Activated CD4-positive, alpha-beta T cell treated with anti-CD3 and anti-CD28 coated beads for 48 hours (primary cell): ENCODE results near the gene NKD2.
"Not testable (repeated sequence)": the region's sequence is repeated elsewhere in the genome, so short reads cannot be mapped to it uniquely, and the experiment has no call there.

ENCODE experiments used
- DNase-seq: peaks from one replicate; pipeline ENCODE4 v3.0.0-alpha.2; 2020

The NKD2 gene

DNA sequence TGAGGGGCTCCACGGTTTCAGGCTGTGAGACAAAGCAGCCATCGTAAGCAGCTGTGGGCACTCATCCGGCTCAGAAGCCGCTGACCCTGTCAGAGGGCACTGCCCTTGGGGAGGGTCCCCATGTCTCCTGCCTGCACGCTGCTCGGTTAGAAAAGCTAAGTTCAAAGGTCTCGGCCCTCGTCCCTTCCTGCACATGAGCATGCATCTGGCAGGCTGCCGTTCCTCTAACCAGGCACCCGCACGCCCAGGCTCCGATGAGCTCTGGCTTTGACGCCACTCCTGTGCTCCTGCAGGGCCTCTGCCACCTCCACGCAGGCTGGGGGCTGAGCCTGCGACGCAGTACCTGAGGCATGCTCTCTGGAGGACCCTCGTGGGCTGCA is 51.3 kb downstream of the NKD2 start:
- DNase-seq: no peak

- no peak for DNase-seq
These were observed 52.0 kb downstream of the NKD2 start for GRCh38 chr5:1060535-1060981.

DNA sequence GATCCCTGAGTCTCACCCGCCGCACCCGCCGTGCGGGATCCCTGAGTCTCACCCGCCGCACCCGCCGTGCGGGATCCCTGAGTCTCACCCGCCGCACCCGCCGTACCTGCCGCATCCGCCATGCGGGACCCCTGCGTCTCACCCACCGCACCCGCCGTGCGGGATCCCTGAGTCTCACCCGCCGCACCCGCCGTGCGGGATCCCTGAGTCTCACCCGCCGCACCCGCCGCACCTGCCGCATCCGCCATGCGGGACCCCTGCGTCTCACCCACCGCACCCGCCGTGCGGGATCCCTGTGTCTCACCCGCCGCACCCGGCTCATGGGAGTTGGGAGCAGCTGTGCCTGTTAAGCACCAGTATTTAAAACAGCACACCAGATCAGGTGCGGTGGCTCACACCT is 52.7 kb downstream of the NKD2 start:
- not testable (repeated sequence) for DNase-seq

GRCh38 chr5:1061916-1062315 is 53.3 kb downstream of the NKD2 start:
- no peak for DNase-seq

DNA sequence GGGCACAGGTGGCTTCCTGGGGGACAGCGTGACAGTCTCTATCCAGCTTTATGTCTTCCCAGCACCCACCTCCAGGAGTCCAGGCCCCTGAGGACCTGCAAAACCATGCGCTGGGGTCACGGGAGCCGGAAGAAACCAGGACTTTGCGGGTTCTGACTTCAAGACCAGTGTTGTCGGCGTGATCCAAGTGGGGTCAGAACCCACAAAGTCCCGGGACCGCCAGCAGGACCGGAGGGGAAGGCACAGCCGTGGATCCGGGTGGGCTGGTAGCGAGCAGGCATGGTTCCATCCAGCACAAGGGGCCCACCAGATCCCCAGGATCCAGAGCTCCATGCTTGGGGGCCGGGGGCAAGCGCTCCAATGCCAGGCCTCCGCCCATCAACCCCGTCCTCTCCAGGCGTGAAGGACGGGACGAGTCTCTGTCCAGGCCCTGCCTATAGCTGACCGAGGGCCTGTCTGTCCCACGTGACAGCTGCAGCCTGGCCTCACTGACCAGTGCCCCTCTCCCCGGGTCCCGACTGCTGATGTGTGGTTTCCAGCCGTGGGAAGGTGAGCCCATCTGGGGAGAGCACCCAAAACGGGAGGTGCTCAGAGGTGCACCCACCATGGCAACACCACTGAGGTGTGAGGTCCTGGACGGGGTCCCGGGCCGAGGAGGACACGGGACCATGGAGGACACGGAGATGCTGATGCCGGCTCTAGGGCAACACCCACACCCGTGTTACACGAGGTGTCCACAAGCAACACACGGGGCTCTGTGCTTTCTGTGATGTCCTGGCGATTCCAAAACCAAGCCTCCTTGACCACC is 54.4 kb downstream of the NKD2 start:
- no peak for DNase-seq

- no peak for DNase-seq
These were observed 55.2 kb downstream of the NKD2 start for GRCh38 chr5:1063661-1064382.

- no peak for DNase-seq
These were observed 56.0 kb downstream of the NKD2 start for GRCh38 chr5:1064383-1065142.

DNA sequence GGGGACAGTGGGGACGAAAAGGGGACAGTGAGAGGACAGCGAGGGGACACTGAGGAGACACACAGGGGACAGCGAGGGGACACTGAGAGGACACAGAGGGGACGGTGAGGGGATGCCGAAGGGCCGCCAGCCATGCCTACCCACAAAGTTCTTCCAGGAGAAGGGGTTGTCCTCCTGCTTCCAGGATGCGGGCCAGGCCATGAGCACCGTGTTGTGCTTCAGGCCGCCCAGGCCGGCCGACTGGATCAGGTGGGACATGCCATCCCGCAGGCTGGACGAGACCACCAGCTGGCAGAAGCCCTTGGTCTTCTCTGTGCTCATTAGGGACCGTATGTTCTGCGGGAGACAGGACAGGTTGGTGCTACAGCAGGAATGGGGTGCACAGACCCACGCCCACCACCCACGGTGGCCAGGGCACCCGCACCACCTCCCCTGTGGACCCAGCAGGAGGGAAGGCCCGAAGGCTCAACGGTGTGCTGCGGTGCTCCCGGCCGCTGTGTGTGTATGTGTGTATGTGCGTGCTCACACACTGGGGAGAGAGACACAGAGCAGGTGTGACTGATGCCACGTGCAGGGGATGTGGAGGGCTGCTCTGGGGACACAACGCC is 56.6 kb downstream of the NKD2 start:
- no peak for DNase-seq

DNA sequence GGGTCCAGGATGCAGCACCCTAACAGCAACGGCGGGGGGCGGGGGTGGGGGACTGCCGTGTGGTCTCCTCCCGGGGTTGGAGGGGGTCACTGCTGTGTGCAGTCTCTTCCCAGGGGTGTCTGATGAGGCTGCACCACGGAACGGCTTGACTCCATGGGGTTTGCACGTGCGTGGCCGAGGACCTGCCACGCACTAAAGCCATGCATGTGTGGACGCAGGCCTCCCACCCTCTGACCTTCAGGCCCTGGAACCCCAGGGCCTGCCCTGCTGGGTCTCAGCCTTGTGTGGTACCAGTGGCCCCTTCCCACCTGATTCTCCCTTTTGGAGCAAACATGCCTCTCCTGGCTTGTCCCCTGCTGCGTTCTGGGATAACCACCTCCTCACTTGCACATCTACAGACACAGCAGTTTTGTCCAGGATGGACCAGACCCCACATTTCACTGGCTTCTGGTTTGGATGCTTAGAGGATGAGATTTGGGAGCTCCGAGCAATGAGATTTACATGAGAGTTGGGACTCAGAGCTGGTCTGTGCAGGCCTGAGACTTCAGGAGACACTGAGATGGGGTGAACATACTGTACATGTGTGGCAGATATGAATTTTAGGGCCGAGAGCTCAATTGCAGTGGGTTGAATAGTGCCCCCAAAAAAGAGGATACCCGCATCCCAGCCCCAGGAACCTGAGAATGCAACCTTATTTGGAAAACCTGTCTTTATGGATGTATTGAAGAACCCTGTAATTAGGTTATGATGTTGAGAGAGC is 57.5 kb downstream of the NKD2 start:
- no peak for DNase-seq

GRCh38 chr5:1066676-1067075 is 58.1 kb downstream of the NKD2 start:
- no peak for DNase-seq

- DNase-seq: no peak
These were observed 58.8 kb downstream of the NKD2 start for GRCh38 chr5:1067141-1068121.

DNA sequence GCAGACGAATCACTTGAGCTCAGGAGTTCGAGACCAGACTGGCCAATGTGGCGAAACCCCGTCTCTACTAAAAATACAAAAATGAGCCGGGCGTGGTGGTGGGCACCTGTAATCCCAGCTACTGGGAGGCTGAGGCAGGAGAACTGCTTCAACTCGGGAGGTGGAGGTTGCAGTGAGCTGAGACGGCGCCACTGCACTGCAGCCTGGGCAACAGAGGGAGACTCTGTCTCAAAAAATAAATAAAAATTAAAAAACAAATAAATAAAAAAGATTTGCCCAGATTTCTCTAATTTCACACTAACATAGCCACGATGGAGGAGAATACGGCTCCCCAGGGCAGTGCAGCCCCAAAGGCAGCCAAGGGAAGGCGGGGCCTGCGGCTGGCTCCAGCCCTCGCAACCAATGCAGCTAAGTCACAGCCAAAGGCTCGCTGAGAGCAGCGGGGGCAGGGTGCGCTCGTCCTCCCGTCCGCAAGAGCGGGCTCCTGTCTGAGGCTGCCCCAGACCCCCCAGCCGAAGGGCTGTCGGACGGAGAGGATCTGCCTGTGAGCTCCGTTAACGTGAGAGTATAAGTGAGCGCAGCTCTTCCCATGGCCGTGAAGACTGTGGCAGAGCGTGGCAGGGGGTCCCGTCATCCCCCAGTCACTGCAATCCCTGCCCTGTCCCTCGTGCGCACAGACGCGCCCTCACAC is 59.7 kb downstream of the NKD2 start:
- DNase-seq: no peak

GRCh38 chr5:1068895-1069719 is 60.5 kb downstream of the NKD2 start:
- no peak for DNase-seq

GRCh38 chr5:1069720-1070088 is 61.1 kb downstream of the NKD2 start:
- DNase-seq: no peak

DNA sequence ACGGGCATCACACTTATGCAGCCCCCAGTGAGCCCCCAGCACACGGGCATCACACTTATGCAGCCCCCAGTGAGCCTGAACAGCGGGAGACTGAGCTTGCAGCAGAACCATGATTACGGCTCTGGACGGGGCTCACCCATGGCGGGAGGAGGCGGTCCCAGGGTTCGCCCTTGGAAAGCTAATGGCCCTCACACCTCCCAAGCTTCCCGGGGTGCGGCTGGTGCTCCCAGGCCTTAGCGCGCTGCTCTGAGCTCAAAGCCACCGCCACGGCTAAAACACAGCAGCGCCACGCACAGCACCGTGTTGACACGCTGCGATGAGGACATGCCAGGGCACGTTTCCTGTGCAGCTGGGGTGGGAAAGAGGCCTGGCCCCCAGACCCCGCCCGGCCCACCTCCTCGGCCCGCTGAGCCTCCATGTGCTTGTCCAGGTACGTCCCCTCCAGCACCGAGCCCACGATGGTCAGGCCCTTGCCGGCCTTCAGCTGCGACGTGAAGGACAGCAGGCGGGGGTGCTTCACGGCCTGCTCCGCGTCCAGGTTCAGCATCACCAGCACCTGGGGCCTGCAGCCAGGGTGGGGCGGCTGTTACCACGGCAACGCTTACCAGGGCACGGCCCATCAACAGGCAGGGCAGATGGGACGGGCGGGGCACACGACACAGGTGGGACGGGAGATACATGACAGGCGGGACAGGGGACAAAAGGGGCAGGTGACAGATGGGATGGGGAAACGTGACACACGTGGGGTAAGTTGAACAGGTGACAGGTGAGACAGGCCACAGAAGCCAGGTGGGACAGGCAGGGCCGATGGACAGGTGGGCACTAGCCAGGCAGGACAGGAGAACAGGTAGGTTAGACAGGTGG is 64.9 kb downstream of the NKD2 start:
- no peak for DNase-seq

DNA sequence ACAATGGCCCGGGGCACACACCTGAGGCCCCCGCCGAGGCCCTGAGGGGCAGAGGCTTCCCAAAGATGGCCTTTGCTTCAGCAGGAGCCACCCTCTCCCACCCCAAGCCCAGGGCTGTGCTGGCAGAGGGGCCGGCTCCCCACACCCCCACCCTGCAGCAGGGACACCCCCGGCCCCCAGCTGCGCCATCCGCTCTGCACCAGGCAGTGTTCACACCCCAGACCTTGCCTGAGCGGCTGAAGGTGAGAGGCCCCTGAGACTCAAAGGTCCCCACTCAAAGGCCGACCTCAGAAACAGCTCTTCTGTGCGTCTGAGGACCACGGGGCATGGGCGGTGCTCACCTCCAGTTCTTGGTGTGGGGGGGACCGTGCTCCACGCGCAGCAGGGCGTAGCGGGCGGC is 65.6 kb downstream of the NKD2 start:
- no peak for DNase-seq

DNA sequence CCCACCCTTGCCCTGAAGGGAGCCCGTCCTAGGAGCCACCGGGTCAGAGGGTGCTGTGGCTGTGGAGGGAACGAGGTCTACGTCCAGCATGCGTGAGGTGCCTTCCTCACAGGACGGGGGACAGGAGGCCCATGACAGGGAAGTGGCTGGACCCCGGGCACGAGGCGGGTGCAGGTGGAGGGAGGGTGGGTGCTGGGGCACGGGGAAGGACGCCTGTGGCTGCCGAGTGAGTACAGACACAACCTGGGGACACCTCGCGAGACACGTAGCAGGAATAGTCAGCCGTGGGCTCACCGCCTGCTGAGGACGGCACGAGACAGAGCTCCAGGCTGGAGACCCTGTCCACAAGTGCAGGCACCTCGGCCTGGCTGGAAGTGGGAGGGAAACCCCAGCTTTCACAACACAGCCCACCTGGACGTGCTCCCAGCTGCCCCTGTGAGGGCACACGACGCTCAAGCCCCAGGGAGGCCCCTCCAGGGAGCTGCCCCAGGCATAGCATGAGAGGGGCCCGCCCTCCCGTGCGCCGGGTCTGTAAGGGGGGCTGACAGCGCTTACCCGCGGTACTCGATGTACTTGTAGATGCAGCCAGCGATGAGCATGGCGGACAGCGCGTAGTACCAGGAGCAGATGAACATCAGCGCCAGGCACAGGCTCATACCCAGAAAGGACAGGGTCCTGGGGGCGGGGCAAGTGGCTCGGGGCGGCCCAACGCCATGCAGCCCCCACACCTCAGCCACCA is 66.4 kb downstream of the NKD2 start:
- DNase-seq: no peak

DNA sequence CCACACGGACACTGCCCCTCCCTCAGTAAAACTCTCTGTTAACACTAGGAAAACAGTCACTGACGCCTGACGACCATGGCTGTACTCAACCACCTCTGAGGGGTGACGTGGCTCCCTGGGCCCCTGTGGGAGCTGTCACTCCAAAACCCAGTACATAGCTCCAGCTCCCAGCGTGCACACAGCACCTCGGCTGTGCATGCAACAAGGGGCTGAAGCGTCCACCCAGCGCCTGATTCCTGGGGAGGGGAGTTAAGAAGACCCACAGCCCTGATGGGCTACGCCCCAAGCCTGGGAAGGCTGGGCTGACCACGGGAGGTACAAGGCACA is 66.9 kb downstream of the NKD2 start:
- DNase-seq: no peak
